GF-D8 (cell line): ENCODE data around the gene OTOG.

Experiments
- DNase-seq: peaks from one replicate; lab custom pipeline; 2025; lab: John Stamatoyannopoulos, UW

Gene OTOG

DNA sequence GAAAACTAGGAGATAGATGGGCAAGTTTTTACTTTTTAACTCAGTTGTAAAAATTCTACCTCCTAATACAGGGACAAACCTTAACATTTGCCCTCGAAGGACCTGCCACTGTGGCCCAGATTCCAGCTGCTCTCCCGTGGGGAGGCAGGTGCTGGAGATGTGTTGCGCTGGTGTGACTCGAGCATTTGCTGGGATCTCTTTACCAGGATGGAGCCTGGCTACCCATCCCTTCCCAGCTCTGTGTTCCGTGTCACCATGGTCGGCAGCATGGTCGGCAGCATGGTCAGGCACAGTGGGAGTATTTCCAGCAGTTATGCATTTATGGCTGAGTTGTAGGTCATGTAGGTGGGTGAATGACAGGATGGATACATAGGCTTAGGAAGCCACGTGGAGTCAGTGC lies 41.1 kb downstream of the OTOG start:
- no peak for DNase-seq

DNA sequence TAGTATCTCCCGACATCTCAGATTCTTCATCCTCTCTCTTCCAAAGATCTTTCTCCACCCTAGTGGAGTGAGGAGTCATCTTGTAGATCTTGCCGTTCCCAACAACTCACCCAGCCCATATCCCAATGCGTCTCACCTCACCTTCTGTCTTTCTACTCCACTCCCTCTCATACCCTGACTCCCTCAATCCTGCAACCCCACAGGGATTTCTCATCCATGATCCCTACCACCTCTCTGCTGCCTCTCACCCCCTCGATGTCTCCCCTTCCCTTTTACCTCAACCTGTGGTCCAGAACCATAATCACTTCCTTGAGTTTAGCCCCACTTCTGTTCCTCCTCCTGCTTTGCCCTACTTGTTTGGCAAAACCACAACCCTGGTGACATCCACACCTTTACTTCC lies 41.7 kb downstream of the OTOG start:
- DNase-seq = no peak

DNA sequence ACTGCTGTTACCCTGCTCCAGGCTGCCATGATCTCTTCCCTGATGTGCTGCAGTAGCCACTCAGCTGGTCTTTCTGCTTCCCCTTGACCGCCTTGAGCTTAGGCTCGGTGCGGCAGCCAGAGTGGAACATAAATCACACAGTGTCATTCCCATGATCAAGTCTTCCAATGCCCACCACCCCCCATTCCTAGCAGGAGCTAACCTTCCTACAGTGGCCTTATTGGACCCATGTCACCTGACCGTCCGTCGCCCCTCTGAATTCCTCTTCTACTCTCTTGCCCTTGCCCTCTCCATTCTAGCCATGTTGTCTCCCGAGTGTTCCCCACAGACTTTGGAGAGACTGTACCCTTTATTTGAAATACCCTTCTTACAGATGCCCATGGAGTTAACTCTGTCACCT lies 43.4 kb downstream of the OTOG start:
- DNase-seq = no peak

DNA sequence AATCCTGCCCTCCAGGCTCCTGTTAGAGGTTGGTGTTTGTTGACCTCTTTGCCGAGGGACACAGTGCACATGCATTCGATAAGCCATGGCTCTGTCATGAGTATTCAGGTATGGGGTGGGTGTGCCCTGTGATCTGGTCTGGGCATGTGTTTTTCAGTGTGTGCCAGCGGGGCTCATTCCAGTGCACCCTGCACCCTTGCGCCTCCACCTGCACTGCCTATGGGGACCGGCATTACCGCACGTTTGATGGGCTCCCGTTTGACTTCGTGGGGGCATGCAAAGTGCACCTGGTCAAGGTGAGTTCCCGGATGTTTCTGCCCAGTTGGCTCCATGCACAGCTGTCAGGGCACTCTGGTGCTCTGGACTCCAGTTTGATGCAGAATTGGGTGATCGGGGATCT lies 44.2 kb downstream of the OTOG start:
- no peak for DNase-seq

DNA sequence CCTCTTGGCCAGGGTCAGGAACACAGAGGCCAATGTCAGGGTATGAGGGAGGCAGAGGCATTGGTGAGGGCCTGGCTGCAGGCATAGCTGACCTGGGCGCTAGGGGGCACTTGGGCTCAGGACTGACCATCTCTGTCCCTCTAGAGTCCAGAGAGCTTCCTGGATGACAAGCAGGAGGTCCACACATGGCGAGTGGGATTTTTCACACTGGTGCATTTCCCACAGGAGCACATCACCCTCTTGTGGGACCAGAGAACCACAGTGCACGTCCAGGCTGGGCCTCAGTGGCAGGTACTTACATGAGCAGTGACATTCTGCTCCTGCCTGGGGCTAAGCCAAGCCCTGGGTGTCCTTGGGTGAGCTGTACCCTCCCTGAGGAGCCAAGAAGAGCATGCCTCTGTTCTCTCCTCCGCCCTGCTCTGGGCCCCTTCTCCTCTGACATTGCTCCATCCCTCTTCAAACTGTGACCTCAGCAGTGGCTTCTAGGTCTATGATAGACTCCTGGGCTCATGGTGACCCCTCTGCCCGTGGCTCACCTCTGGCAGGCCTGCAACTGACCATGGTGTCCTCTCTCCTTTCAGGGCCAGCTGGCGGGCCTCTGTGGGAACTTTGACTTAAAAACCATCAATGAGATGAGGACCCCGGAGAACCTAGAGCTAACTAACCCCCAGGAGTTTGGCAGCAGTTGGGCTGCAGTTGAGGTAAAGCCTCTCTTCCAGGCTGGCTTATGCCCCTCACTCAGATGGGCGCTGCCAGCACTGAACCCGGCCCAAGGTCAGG lies 46.6 kb downstream of the OTOG start:
- DNase-seq = no peak

DNA sequence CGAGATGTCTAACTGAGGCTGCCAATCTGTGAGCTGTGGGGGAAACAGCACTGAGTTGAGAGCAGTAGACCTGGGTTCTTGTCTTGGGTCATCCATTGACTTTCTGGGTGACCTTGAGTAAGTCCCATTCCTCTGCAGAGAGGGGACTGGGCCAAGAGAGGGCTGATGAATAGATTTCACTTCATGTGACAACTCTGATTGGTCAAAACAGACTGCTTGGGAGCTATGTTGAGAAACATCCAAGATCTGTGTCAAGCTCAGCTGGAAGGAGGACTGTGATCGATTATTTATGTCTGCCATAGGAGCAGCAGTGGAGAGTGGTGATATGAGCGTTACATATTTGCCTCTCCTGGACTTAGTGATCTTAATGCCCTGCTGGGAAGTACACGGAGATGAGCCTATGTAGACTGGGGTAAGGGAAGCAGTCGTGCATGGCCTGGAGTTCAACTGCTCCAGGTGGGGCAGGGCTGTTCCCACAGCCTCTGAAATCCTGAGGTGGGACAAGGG lies 47.7 kb downstream of the OTOG start:
- no peak for DNase-seq

DNA sequence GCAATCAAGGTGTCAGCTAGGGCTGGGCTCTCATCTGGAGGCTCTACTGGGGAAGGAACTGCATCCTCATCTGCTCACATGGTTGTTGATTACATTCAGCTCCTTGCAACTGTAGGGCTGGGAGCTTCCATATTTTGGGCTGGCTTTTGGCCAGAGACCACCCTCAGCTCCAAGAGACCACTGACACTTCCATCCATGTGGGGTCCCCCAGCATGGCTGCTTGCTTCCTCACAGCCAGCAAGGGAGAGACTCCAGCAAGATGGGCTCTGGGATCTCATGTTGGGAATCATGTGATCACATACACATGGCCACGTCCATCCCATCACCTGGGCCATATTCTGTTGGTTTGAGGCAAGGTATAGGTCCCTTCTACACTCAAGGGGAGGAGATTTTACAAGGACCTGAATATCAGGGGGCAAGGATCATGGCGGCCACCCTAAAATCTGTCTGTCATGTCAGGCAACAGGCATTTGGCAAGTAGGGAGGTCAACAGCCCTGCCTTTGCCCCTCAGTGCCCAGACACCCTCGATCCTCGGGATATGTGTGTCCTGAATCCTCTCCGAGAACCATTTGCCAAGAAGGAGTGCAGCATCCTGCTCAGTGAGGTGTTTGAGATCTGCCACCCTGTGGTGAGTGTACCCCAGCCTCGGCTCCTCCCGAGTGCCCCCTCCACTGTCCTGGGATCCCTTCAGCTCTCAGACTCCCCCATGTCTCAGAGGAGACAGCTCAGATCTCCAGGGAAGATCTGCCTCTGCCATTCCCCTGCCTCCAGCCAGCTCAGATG lies 48.7 kb downstream of the OTOG start:
- no peak for DNase-seq

DNA sequence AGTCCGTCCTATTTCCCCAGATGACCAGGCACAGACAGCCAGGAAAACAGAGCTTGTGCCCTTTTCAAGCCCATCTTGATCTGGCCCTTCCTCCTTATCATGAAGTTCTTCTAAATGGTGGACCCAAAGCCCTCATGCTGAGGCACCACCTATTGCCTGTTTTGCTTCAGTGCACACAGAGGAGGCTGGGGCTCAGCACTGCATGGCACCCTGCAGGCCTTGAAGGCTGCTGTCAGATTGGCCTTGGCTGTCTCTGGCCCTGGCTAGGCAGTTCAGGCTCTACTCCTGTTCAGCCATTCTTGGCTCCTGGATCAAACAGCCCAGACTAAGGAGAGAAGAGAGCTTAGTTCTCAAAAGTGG lies 49.2 kb downstream of the OTOG start:
- DNase-seq = no peak

DNA sequence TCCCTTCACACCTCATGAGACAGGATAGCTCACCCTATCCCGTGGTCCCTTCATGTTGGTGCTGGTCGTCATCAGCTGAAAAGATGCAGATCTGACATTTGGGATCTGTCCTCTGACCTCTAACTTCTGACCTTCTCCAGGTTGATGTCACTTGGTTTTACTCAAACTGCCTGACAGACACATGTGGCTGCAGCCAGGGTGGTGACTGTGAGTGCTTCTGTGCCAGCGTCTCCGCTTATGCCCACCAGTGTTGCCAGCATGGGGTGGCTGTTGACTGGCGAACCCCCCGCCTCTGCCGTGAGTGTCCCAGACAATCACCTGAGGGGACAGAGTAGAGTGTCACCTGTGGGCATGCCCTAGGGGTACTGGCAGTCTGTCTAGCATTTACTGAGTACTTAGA lies 49.7 kb downstream of the OTOG start:
- no peak for DNase-seq

DNA sequence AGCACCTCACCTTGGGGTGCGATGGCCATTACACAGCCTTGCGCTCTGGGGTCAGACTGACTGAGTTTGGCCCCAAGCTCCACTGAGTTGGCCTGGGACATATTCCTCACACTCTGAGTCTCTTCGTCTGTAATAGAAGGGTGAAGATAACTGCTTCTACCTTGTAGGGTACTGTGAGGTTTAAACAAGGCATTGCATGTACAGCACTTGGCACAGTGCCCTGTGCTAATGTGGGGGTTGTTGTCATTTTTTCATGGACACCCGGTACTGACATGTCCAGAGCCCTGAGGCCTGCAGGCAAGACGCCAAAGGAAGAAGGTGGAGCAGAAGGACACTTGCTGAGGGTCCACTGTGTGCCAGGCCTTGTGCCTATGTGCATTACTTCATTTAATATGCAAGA lies 50.7 kb downstream of the OTOG start:
- DNase-seq = no peak

DNA sequence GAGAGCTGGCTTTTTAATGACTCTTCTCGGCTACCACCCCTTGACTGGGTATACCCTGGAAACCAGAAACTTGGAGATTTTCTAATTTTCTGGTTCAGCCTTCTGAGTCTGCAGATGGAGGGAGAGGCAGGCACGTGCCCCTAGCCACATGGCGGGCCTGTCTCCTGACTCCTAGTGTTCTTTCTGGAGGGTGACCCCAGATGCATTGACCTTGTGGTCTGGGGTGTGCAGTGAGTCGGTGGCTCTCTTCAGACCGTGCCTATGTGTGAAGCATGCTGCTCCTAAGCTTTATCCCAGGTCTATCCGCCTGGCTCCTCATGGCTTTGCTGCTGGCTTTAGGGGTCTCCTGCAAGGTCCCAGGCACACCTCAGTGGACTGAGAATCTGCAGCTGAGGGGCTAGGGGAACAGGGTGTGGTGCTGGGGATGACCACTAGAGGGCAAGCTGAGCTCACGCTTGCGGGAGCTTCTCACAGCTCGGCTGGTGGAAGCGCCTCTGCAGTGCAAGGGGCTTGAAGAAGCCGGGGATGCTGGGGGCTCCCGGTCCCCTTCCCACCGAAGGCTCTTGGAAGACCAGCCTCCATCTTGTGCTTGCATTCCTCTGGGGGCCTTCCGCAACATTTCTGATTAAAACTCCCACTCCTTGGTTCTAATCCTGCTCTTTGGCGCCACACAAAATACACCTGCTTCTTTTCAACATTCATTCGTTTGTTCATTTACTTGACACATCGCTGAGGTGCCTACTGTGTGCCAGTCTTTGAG lies 51.8 kb downstream of the OTOG start:
- no peak for DNase-seq

DNA sequence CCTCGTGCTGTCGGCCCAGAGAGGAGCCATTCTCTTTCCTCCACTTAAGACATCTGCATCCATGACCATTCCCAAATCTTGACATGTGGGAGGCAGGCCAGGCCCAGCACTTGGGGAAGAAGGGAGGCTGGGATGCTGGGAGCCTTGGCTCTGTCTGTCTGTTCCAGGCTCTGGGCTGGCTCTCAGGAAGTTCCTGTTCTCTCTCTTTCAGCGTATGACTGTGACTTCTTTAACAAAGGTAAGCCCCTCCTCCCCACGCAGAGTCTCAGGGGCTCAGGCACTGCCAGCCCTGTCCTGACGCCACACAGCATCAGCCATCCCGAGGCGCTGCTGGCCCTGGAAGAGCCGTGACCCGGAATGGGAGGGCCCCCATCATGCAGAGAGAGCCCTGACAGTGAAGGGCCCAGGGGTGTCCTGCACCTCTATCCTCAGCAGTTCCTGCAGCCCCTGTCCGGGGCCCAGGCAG lies 52.4 kb downstream of the OTOG start:
- DNase-seq = no peak

DNA sequence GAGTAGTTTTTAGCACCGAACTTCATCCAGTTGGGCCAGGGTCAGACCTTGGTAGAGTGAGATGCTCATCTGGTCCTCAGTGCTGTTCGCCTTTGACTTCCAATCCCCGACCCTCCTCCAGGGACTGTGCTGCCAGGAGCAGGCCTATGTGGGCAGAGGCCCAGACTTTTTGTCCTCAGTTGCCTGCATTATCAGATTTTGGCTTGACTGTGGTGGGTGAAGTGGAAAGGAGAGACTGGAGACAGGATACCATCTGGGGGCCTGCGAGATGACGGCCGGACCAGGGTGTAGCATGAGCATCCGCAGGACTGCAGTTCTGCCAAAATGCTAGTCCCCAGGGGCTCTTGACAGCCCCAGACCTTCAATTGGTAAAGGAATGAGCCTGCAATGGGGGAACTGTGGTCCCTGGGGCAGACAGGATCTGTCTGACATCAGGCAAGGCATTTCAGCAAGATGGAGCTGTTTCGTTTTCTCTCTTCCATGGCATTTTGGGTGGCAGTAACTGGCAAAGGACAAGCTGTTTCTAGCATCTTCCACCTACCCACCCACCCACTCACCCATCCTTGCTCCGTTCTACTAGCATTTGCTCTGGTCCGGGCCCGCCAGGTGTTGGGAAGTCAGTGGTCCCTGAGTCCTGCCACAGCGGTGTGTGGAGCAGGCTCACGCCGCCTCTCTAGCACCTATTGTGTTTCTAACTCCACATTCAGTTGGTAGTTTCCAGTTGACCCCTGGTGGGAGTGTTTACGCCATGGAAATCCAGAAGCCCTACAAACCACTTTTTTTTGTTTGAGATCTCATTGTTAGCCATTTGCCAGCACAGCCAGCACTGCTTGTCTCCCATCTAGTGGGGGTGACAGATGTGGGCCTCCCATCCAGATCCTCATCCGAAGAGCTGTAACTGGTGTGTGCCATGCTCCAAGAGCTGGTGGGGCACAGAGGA lies 53.5 kb downstream of the OTOG start:
- no peak for DNase-seq

DNA sequence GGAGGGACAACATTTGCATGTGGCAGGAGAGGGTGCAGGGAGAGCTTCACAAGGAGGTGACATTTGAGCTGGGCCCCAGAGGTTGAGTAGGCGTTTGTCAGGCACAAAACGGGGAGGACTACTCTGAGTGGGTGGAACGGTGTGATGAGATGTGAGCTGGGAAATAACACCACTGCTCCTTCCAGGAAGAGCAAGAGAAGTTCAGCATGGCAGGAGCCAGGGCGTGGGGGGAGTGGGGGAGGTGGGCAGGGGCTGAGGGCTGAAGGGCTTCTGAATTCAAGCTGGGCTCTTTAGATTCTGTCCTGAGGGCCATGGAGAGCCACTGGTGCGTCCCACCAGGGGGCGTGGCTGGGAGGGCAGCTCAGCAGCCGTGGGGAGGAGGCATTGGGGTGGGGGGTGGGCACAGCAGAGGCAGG lies 54.2 kb downstream of the OTOG start:
- no peak for DNase-seq

DNA sequence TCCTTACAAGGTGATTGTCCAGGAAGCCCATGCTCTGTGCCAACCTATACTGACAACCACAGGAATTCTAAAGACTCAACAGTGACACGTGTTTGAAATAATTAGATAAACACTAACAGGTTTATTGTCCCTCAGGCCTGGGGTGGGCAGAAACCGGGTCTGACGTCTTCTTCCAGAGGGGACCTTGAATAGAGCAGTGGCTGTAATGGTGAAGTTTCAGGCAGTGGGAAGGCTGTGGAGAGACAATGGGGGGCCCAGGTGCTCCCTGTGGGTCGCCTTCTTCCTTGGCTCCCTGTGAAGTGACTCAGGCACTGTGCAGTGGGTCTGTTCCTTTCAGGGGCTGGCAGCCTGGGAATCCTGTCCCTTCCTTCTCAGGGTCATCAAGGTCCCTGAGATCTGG lies 54.6 kb downstream of the OTOG start:
- no peak for DNase-seq

DNA sequence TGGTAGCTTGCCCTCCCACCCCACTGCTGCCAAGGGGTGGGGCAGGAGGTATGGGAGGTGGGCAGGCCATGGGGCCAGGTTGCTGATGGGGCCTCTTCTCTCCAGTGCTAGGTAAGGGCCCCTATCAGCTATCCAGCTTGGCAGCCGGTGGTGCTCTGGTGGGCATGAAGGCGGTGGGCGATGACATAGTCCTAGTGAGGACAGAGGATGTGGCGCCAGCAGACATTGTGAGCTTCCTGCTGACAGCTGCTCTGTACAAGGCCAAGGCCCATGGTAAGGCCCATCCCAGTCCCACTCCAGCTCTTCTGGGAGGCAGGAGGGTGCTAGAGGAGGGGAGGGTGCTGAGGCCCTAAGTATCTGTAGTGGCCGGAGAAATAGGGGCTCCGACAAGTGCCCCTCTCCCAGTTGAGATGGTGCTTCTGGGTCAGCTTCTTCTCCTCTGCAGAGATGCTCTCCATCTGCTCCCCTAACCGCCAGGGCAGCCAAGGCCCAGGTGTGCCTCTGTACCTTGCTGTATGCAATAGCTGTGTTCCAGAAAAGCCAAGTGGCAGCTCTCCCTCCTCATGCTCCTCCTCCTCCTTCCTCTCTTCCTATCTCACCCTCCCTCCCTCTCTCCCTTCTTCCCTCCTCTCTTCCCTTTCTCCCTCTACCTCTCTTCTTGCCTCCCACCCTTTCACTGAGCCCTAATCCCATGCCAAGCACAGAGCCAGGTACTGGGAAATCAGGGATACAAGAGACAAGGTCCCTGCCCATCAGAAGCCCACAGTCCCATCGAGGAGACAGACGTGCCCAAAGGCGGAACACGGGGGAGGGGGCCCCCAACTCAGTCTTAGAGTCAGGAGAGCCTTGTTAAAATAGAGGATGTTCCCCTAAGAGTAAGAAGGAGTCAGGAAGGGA lies 55.3 kb downstream of the OTOG start:
- no peak for DNase-seq

DNA sequence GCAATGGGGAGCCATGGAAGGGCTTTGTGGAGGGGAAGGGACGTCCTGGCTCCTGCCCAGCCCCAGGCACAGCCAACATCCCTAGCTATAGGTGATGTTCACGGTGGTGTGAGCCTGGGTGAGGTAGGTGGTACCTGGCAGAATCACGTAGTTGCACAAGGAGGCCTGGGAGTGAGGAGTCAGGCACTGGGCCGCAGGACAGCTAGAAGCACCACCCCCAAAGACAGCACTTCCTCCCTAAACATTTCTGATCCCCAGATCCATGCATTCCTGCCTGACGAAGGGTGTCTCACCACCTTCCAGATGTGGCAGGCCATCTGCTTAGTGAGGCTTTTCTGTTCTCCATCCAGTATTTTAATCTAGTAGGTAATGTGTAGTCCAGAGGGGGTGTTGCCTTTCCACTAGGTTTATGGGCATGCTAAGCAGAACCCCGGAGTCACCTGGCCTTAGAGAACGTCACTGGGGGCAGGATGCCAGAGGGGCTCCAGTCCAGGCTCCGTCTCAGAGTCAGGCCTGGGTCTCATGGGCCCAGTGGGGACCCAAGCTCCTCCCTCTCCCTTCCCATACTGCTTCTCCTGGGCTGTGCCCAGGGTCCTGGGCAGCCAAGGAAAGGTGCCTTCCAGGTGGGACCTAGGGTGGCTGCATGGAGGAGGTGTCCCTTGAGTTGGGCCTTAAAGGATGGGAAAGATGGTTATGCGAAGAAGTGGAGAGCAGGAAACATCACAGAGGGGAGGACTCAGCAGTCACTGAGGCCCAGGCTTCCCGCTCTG lies 56.2 kb downstream of the OTOG start:
- no peak for DNase-seq

DNA sequence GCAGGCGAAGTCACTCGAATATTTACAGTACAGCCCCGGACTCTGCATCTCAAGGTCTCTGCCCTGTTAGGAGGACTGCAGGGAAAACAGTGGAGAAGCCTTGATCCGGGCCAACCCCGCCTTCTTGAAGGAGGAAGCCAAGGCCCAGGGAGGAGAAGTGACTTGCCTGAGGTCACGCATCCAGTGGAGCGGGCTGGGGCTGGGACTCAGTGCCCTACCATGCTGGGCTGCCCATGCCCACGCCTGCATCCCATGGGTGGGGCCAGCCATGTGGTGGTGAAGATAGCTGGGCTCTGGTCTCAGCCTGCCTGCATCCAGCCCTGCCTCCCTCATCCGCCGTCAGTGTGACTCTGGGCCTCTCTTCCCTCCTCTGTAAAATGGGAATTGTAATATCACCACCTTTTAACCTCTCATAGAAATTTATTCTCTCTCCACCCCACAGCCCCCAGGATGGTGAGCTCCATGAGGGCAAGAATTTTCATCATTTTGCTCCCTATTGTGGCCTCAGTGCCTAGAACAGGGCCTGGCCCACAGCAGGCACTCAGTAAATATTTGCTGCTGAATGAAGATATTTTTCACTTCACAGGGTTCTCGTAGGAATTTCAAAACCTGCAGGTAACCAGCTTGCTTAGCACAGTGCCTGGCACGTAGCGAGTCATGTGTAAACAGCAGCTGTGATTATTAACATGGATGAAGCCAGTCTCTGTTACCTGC lies 57.3 kb downstream of the OTOG start:
- no peak for DNase-seq

DNA sequence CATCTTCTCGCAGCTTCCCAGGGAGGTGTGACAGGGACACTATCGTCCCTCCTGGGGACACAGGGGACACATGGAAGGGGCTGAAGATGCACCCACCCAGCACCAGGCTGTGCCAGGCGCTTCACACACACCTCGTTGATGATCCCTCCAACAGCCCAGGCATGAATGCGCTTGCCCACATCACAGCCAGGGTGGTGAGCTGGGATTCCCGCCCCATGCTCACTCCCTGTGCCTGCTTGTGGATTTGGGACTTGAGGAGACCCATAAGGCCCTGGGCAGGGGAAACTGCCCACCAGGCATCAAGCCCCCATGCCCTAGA lies 57.8 kb downstream of the OTOG start:
- no peak for DNase-seq
